ENCODE results near the gene MNAT1. TPM values are rescaled to one million over a fixed set of nuclear protein-coding genes. Genes with fewer than 3 reads are reported as not detected.

Gene MNAT1
- total and polyA plus RNA-seq, 12 donors, result 13.9 to 35.3 (median 27.2) TPM

- peaks cover 0 to 23% (median 0%) of the 10 kb centered on the region in 9 donors for H3K36me3 ChIP-seq
- H3K4me1 ChIP-seq, result no peaks in the 10 kb centered on the region
- intact Hi-C loops (cut with DNase I), result no loop called here
- peaks cover 0 to 16% (median 0%) of the 10 kb centered on the region in 11 donors for H3K9me3 ChIP-seq
- TF ChIP-seq CTCF (IDR thresholded peaks at IDR 0.05), result no peak
- 96 to 99% methylated on average over 2 of the region's 2 CpGs for WGBS, 2 donors
- H3K4me3 ChIP-seq, result no peak overlapping the region
- no peak overlapping the region for H3K27ac ChIP-seq
- H3K27me3 ChIP-seq, result no peaks in the 10 kb centered on the region
- DNase-seq, result no peak
- ATAC-seq, result no peak
Measured at GRCh38 chr14:60999536-60999935, 265.0 kb downstream of the MNAT1 start.

- no peak for DNase-seq
- Histone ChIP-seq H3K36me3 (peaks cover 0 to 12% (median 0%) of the 10 kb centered on the region in 9 donors), H3K27me3 (no peaks in the 10 kb centered on the region), H3K4me1 (no peaks in the 10 kb centered on the region), H3K9me3 (peaks cover 0 to 14% (median 0%) of the 10 kb centered on the region in 11 donors), H3K4me3 (no peak overlapping the region), H3K27ac (no peak overlapping the region)
- TF ChIP-seq CTCF (IDR thresholded peaks at IDR 0.05), result no peak
- ATAC-seq, result no peak
- intact Hi-C loops (cut with DNase I), result no loop called here
- WGBS, 2 donors, result 95% methylated on average over 1 of the region's 1 CpG
Measured at GRCh38 chr14:61003571-61003970, 269.0 kb downstream of the MNAT1 start.

- no peaks in the 10 kb centered on the region for H3K27me3 ChIP-seq
- H3K4me3 ChIP-seq, result no peak overlapping the region
- H3K9me3 ChIP-seq, result peaks cover 0 to 7% (median 3%) of the 10 kb centered on the region in 11 donors
- 56 to 58% methylated on average over 1 of the region's 1 CpG for WGBS, 2 donors
- no peak overlapping the region for H3K27ac ChIP-seq
- H3K36me3 ChIP-seq, result peaks cover 0 to 13% (median 0%) of the 10 kb centered on the region in 9 donors
- no peaks in the 10 kb centered on the region for H3K4me1 ChIP-seq
- intact Hi-C loops (cut with DNase I), result no loop called here
- TF ChIP-seq CTCF (IDR thresholded peaks at IDR 0.05), result no peak
- DNase-seq (no peak), ATAC-seq (no peak)
Measured at GRCh38 chr14:61019537-61019936, 285.0 kb downstream of the MNAT1 start.

Other genes with a start within 250 kb of the MNAT1 start
- gene C14orf39, start 248.7 kb upstream of the MNAT1 start, total RNA-seq, result not detected
- not detected for gene C14orf39, start 248.7 kb upstream of the MNAT1 start, polyA plus RNA-seq
- not detected for gene SIX6, start 225.6 kb upstream of the MNAT1 start, total RNA-seq
- gene SIX6, start 225.6 kb upstream of the MNAT1 start, polyA plus RNA-seq, result not detected
- under 1 TPM in 1 of 10 donors, not detected in 9; 0.33 TPM for gene SIX1, start 85.3 kb upstream of the MNAT1 start, total RNA-seq
- under 1 TPM in 1 of 2 donors, not detected in 1; 0.04 TPM for gene SIX1, start 85.3 kb upstream of the MNAT1 start, polyA plus RNA-seq
- gene SIX4, start 10.4 kb upstream of the MNAT1 start, total RNA-seq, result 1 to 10 TPM in 3 of 10 donors, under 1 TPM in 7; 0.59 to 1.5 (median 0.82) TPM
- under 1 TPM; 0.16 to 0.29 TPM for gene SIX4, start 10.4 kb upstream of the MNAT1 start, polyA plus RNA-seq
- 1 to 10 TPM; 5.3 to 8.9 (median 6.8) TPM for gene TRMT5, start 246.3 kb downstream of the MNAT1 start, total RNA-seq
- 1 to 10 TPM; 2.0 TPM for gene TRMT5, start 246.3 kb downstream of the MNAT1 start, polyA plus RNA-seq
- gene SLC38A6, start 246.5 kb downstream of the MNAT1 start, total RNA-seq, result 1 to 10 TPM; 2.7 to 8.9 (median 3.6) TPM
- 1 to 10 TPM; 2.6 to 7.8 TPM for gene SLC38A6, start 246.5 kb downstream of the MNAT1 start, polyA plus RNA-seq

All from heart right ventricle (tissue), 16 donors.